HCT116 (cell line): ENCODE measurements around the gene TUBA1B. TPM values are rescaled to one million over a fixed set of nuclear protein-coding genes. Genes with fewer than 3 reads are reported as not detected.

Source experiments
- ATAC-seq: fragments of 200-7000 bp; cut with Tn5 transposase; 2 replicates; pipeline ENCODE4 v1.9.1; 2020; ENCODE audit warnings: mild to moderate bottlenecking, moderate library complexity
- BruUV-seq: library from RNA; stranded (reverse); fragments of 400-500 nt; replicated peaks from 2 replicates; lab custom pipeline; 2021; lab: Mats Ljungman, UMichigan
- CTCF ChIA-PET: fragments of 300-600 bp; sonication (Branson Sonifier 250); formaldehyde crosslinking; loops from one replicate; lab custom pipeline; 2021; ENCODE audit warnings: antibody characterized with exemption; lab: Charles Lee
- POLR2A ChIA-PET: fragments of 300-600, 350-600 bp; sonication (Branson Sonifier 250); formaldehyde crosslinking; loops from one replicate; lab custom pipeline; 2021; ENCODE audit warnings: antibody characterized with exemption; lab: Charles Lee
- RAD21 ChIA-PET, 2 experiments: fragments of 300-600 bp; sonication (Branson Sonifier 250); formaldehyde crosslinking; loops; one replicate each; lab custom pipeline; 2023; ENCODE audit warnings: low total read pairs in 2 of 2; ENCODE audit not compliant: uncharacterized antibody in 2 of 2, unreplicated experiment in 2 of 2, low non-redundant PET in 1 of 2; lab: Charles Lee
- DNase-seq: peaks from one replicate; pipeline ENCODE4 v3.0.0-alpha.2; 2010; ENCODE audit warnings: low read depth, low spot score
- H2AFZ ChIP-seq: fragments of 200-600 bp; shearing (Covaris generic), sonication (generic); 2 replicates; pipeline ENCODE4 v1.6.1; 2017; ENCODE audit warnings: low read depth, mixed run types, mixed read lengths, antibody characterized with exemption, low read length; ENCODE audit not compliant: poor library complexity, severe bottlenecking
- H3K27ac ChIP-seq: 2 replicates; pipeline ENCODE4 v1.5.1; 2012; ENCODE audit warnings: low read depth, low read length
- H3K27me3 ChIP-seq: fragments of 200-600 bp; sonication (generic); 2 replicates; pipeline ENCODE4 v1.6.1; 2016; ENCODE audit warnings: mixed run types, low read length, mixed read lengths; ENCODE audit not compliant: insufficient read depth
- H3K36me3 ChIP-seq, 2 experiments: fragments of 200-500 bp in 1 of 2; fragments of 200-600 bp in 1 of 2; sonication (Bioruptor generic) in 1 of 2; sonication (generic) in 1 of 2; 2 replicates each; pipeline versions ENCODE4 v1.5.1 to v1.6.1; 2014 to 2016; ENCODE audit warnings: low read length in 2 of 2, inconsistent platforms in 1 of 2, mixed read lengths in 1 of 2, mixed run types in 1 of 2; ENCODE audit not compliant: insufficient read depth in 2 of 2, control insufficient read depth in 1 of 2
- H3K4me1 ChIP-seq, 2 experiments: fragments of 200-600 bp in 1 of 2; sonication (generic) in 1 of 2; 2 replicates each; pipeline versions ENCODE4 v1.5.1 to v1.6.1; 2012 to 2017; ENCODE audit warnings: low read length in 2 of 2, inconsistent platforms in 1 of 2, mild to moderate bottlenecking in 1 of 2, mixed read lengths in 1 of 2, mixed run types in 1 of 2, moderate library complexity in 1 of 2; ENCODE audit not compliant: insufficient read depth in 2 of 2, control insufficient read depth in 1 of 2
- H3K4me2 ChIP-seq: fragments of 200-600 bp; sonication (generic); 2 replicates; pipeline ENCODE4 v1.6.1; 2017; ENCODE audit warnings: mixed run types, low read length, mixed read lengths
- H3K4me3 ChIP-seq, 2 experiments: fragments of 200-600 bp in 1 of 2; sonication (generic) in 1 of 2; replicated peaks in 1 of 2; 2 replicates each; pipeline ENCODE4 v1.5.1; 2011 to 2016; ENCODE audit warnings: low read length in 2 of 2, control low read depth in 1 of 2, low read depth in 1 of 2, mild to moderate bottlenecking in 1 of 2, mixed read lengths in 1 of 2, mixed run types in 1 of 2
- H3K79me2 ChIP-seq: fragments of 200-600 bp; sonication (generic); 2 replicates; pipeline ENCODE4 v1.6.1; 2017; ENCODE audit warnings: mild to moderate bottlenecking, mixed run types, low read length, moderate library complexity, mixed read lengths; ENCODE audit not compliant: insufficient read depth
- H3K9ac ChIP-seq: fragments of 200-600 bp; sonication (generic); 2 replicates; pipeline ENCODE4 v1.6.1; 2016; ENCODE audit warnings: low read length, mixed read lengths
- H3K9me2 ChIP-seq: fragments of 200-600 bp; sonication (generic), shearing (Covaris generic); 2 replicates; pipeline ENCODE4 v1.6.1; 2017; ENCODE audit warnings: mixed run types, mild to moderate bottlenecking, moderate library complexity; ENCODE audit not compliant: insufficient read depth
- H3K9me3 ChIP-seq, 2 experiments: fragments of 200-500 bp in 1 of 2; fragments of 200-600 bp in 1 of 2; sonication (Bioruptor generic) in 1 of 2; sonication (generic) in 1 of 2; 2 replicates each; pipeline ENCODE4 v1.6.1; 2014 to 2017; ENCODE audit warnings: low read length in 2 of 2, mixed read lengths in 2 of 2, inconsistent platforms in 1 of 2, low read depth in 1 of 2, mild to moderate bottlenecking in 1 of 2, mixed run types in 1 of 2, moderate library complexity in 1 of 2; ENCODE audit not compliant: control insufficient read depth in 1 of 2, insufficient read depth in 1 of 2
- H4K20me1 ChIP-seq: fragments of 200-600 bp; sonication (generic), shearing (Covaris generic); 2 replicates; pipeline ENCODE4 v1.6.1; 2017; ENCODE audit warnings: mixed run types, mild to moderate bottlenecking, moderate library complexity; ENCODE audit not compliant: insufficient read depth
- ELF1 ChIP-seq: IDR thresholded peaks from 2 replicates; pipeline ENCODE4 v1.6.1; 2012; ENCODE audit warnings: low read depth, borderline replicate concordance
- EZH2 ChIP-seq: fragments of 200-600 bp; sonication (generic); IDR thresholded peaks from 2 replicates; pipeline ENCODE4 v1.6.1; 2017; ENCODE audit warnings: antibody characterized with exemption, mixed run types
- POLR2A ChIP-seq: IDR thresholded peaks from 2 replicates; pipeline ENCODE4 v1.7.0; 2011; ENCODE audit warnings: borderline replicate concordance; ENCODE audit not compliant: insufficient read depth, insufficient read length; ENCODE audit errors: extremely low read depth
- POLR2AphosphoS5 ChIP-seq: IDR thresholded peaks from 2 replicates; pipeline ENCODE4 v1.6.1; 2011; ENCODE audit warnings: mild to moderate bottlenecking, low read depth, low read length, moderate library complexity
- SIN3A ChIP-seq: IDR thresholded peaks from 2 replicates; pipeline ENCODE4 v1.6.1; 2012; ENCODE audit warnings: low read depth
- YY1 ChIP-seq: IDR thresholded peaks from 2 replicates; pipeline ENCODE4 v1.6.1; 2011; ENCODE audit warnings: low read length, low read depth, moderate library complexity, mild to moderate bottlenecking; ENCODE audit not compliant: insufficient replicate concordance; ENCODE audit errors: extremely low read depth
- intact Hi-C: fragments of 100-400 bp; cut with micrococcal nuclease; formaldehyde crosslinking; loops from 2 replicates; pipeline ENCODE4 v1.10.0; 2022
- total RNA-seq: library from RNA; stranded (reverse); gene quantifications from one replicate; pipeline ENCODE4 v1.2.1, GENCODE V29; 2021; ENCODE audit not compliant: unreplicated experiment
- TF ChIP-seq, protein P1 (sequence below): IDR thresholded peaks from 2 replicates; pipeline ENCODE4 v1.6.1; 2012
- TF ChIP-seq, protein P2 (sequence below): IDR thresholded peaks from 2 replicates; pipeline ENCODE4 v1.6.1; 2011; ENCODE audit warnings: mild to moderate bottlenecking, low read length, moderate library complexity; ENCODE audit not compliant: insufficient replicate concordance; ENCODE audit errors: extremely low read depth

Gene TUBA1B
- total RNA-seq, 1 experiment from 2014 or later: 1,628 TPM

DNA sequence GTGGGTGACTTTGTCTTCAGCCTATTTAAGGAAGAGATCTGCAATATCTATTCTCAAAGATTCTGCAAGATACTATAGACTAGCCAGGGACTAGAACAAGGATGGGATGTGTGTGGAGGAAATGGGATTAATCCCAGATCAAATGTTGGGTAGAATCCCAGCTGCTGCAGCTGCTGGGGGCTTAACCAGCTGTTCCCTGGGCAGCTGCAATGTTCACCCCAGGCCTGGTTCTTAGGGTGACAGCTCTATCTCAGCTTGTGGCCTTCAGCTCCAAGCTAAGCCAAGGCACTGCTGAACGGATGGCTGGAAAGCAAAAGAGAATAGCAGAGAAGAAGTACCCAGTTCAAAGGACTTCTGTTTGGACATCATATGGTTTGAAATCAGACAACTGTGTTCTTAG lies 51.4 kb downstream of the TUBA1B start:
- ChIA-PET CTCF (interaction anchor here (1.5 to 3.9 kb wide), 3 partner anchors 8 to 19 kb away, joined by 4 to 26 read pairs (median 5); partner anchors contain the start of gene RHEBL1), RAD21 (no interaction called here)
- ATAC-seq: no peak

More for the DNA sequence above, 51.4 kb downstream of the TUBA1B start:
- Histone ChIP-seq H3K4me2 (no peak overlapping the region), H3K4me1 (no peaks in the 10 kb centered on the region), H2AFZ (no peak overlapping the region), H3K9ac (no peak overlapping the region), H3K36me3 (no peaks in the 10 kb centered on the region), H3K4me3 (no peak overlapping the region), H3K27ac (no peak overlapping the region), H3K27me3 (no peaks in the 10 kb centered on the region), H4K20me1 (no peaks in the 10 kb centered on the region), H3K9me2 (no peaks in the 10 kb centered on the region), H3K9me3 (no peaks in the 10 kb centered on the region), H3K79me2 (no peaks in the 10 kb centered on the region)
- TF ChIP-seq POLR2AphosphoS5: no peak
- TF ChIP-seq, protein P1, sequence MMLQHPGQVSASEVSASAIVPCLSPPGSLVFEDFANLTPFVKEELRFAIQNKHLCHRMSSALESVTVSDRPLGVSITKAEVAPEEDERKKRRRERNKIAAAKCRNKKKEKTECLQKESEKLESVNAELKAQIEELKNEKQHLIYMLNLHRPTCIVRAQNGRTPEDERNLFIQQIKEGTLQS: no peak
- TF ChIP-seq YY1: no peak
- no peak for TF ChIP-seq SIN3A
- TF ChIP-seq ELF1: no peak
- no peak for TF ChIP-seq POLR2A
- TF ChIP-seq, protein P2, sequence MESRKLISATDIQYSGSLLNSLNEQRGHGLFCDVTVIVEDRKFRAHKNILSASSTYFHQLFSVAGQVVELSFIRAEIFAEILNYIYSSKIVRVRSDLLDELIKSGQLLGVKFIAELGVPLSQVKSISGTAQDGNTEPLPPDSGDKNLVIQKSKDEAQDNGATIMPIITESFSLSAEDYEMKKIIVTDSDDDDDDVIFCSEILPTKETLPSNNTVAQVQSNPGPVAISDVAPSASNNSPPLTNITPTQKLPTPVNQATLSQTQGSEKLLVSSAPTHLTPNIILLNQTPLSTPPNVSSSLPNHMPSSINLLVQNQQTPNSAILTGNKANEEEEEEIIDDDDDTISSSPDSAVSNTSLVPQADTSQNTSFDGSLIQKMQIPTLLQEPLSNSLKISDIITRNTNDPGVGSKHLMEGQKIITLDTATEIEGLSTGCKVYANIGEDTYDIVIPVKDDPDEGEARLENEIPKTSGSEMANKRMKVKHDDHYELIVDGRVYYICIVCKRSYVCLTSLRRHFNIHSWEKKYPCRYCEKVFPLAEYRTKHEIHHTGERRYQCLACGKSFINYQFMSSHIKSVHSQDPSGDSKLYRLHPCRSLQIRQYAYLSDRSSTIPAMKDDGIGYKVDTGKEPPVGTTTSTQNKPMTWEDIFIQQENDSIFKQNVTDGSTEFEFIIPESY: no peak
- no peak for TF ChIP-seq EZH2
- intact Hi-C loops: no loop called here
- POLR2A ChIA-PET: no interaction called here
- no TSS peak for BruUV-seq
- no peak for DNase-seq

Other genes with a start within 250 kb of the TUBA1B start
- gene FKBP11, start 205.9 kb downstream of the TUBA1B start, total RNA-seq: 18.5 TPM
- gene ARF3, start 173.9 kb downstream of the TUBA1B start, total RNA-seq: 166 TPM
- 9.8 TPM for gene WNT10B, start 159.7 kb downstream of the TUBA1B start, total RNA-seq
- not detected for gene WNT1, start 153.1 kb downstream of the TUBA1B start, total RNA-seq
- 8.1 TPM for gene DDN, start 132.0 kb downstream of the TUBA1B start, total RNA-seq
- gene PRKAG1, start 112.6 kb downstream of the TUBA1B start, total RNA-seq: 64.6 TPM
- 71.3 TPM for gene KMT2D, start 70.6 kb downstream of the TUBA1B start, total RNA-seq
- gene RHEBL1, start 61.4 kb downstream of the TUBA1B start, total RNA-seq: 2.8 TPM
- 0.22 TPM for gene DHH, start 36.6 kb downstream of the TUBA1B start, total RNA-seq
- gene LMBR1L, start 20.5 kb downstream of the TUBA1B start, total RNA-seq: 44.4 TPM
- gene TUBA1A, start 57.7 kb upstream of the TUBA1B start, total RNA-seq: 24.1 TPM
- gene TUBA1C, start 133.7 kb upstream of the TUBA1B start, total RNA-seq: 571 TPM
- gene PRPH, start 163.8 kb upstream of the TUBA1B start, total RNA-seq: 6.7 TPM
- 99.1 TPM for gene TROAP, start 191.9 kb upstream of the TUBA1B start, total RNA-seq
- gene C1QL4, start 205.8 kb upstream of the TUBA1B start, total RNA-seq: 8.1 TPM
- 27.7 TPM for gene DNAJC22, start 215.5 kb upstream of the TUBA1B start, total RNA-seq
- gene SPATS2, start 236.1 kb upstream of the TUBA1B start, total RNA-seq: 74.2 TPM